ENCODE data around the gene NEURL1. TPM values are rescaled to one million over a fixed set of nuclear protein-coding genes. Genes with fewer than 3 reads are reported as not detected.

The NEURL1 gene
- total and polyA plus RNA-seq, 8 donors = 0.89 to 136 (median 3.0) TPM

DNA sequence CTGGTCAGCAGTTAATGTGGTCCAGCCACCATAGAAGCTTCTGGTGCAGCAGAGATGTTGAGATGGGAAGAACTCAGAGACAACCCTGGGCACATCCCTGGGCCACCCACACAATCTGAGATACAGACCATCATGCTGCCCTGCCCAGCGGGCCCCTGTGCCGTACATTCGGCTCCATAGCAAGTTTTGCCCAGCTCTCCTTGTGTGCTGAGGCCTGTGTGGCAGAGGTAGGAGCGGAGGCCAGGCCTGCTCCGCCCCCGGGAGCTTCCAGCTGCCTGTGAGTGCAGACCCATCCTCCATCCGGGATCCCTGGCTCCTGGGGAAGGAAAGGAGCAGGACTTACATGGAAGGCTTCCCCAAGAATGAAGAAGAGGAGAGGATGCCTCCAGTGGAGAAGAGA, 140.3 kb downstream of the NEURL1 start:
- DNase-seq = no peak
- 92 to 100% (median 94%) methylated on average over 6 to 7 of the region's 7 CpGs for WGBS, 5 donors
- no peak overlapping the region for H3K4me3 ChIP-seq
- H3K27ac ChIP-seq = no peak overlapping the region
- H3K9me3 ChIP-seq = no peaks in the 10 kb centered on the region
- peaks cover 3 to 21% (median 18%) of the 10 kb centered on the region in 4 donors for H3K36me3 ChIP-seq
- TF ChIP-seq, protein P1, sequence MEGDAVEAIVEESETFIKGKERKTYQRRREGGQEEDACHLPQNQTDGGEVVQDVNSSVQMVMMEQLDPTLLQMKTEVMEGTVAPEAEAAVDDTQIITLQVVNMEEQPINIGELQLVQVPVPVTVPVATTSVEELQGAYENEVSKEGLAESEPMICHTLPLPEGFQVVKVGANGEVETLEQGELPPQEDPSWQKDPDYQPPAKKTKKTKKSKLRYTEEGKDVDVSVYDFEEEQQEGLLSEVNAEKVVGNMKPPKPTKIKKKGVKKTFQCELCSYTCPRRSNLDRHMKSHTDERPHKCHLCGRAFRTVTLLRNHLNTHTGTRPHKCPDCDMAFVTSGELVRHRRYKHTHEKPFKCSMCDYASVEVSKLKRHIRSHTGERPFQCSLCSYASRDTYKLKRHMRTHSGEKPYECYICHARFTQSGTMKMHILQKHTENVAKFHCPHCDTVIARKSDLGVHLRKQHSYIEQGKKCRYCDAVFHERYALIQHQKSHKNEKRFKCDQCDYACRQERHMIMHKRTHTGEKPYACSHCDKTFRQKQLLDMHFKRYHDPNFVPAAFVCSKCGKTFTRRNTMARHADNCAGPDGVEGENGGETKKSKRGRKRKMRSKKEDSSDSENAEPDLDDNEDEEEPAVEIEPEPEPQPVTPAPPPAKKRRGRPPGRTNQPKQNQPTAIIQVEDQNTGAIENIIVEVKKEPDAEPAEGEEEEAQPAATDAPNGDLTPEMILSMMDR (IDR thresholded peaks at IDR 0.05) = no peak
- TF ChIP-seq POLR2AphosphoS5 (IDR thresholded peaks at IDR 0.05) (no peak), EP300 (IDR thresholded peaks at IDR 0.05) (no peak), POLR2A (IDR thresholded peaks at IDR 0.05) (no peak)
- no peaks in the 10 kb centered on the region for H3K27me3 ChIP-seq
- intact Hi-C loops (cut with DNase I; ENCODE audit: low total_unique reads) = no loop called here
- H3K4me1 ChIP-seq = peaks cover 22 to 50% (median 35%) of the 10 kb centered on the region in 4 donors

DNA sequence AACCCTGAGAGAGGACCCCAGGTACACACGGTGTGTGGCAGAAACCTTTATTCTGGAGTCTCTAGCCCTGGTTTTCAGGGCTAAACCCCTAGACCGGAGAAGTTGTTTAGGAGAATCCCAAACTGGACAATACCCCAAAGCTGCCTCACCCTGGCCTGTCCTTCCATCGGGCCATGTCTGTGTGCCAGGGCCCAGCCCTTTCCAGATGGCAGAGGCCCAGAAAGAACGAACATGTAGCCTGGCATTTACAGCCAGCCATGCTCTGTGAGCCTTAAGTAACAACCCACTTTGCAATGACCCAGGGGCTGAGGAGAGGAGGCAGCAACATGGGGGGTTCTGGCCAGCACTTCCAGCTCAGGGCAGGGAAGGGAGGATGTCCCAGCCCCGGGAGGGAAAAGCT, 142.1 kb downstream of the NEURL1 start:
- H3K36me3 ChIP-seq = peaks cover 3 to 21% (median 15%) of the 10 kb centered on the region in 4 donors
- no peaks in the 10 kb centered on the region for H3K27me3 ChIP-seq
- peaks cover 26 to 58% (median 42%) of the 10 kb centered on the region in 4 donors for H3K4me1 ChIP-seq
- peak overlapping the region in 1 of 5 donors; percentile 92 for H3K27ac ChIP-seq
- TF ChIP-seq POLR2AphosphoS5 (IDR thresholded peaks at IDR 0.05) (no peak), POLR2A (IDR thresholded peaks at IDR 0.05) (no peak), EP300 (IDR thresholded peaks at IDR 0.05) (no peak)
- TF ChIP-seq, protein P1 (IDR thresholded peaks at IDR 0.05) = no peak
- intact Hi-C loops (cut with DNase I; ENCODE audit: low total_unique reads) = no loop called here
- 53 to 65% (median 60%) methylated on average over 4 to 5 of the region's 5 CpGs for WGBS, 5 donors
- no peak overlapping the region for H3K4me3 ChIP-seq
- no peak for DNase-seq
- no peaks in the 10 kb centered on the region for H3K9me3 ChIP-seq

DNA sequence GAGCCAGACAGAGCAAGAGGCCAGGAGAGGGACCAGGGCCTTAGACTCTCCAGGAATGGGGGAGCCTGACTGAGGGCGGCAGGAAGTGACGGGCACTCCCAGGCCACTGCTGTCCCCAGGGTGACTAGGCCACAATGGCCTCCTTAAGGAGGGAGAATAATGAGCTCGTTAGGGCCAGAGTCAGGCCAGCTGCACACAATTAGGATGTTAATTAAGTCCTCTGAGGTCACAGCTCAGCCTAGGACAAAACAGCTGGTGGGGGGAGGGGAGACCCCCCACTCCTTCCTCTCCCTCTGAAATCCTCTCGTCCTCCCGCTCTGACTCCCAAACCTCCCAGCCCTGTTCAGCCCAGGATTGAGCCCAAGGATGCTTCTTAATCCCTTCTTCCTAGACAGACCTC, 143.0 kb downstream of the NEURL1 start:
- intact Hi-C loops (cut with DNase I; ENCODE audit: low total_unique reads) = no loop called here
- 70 to 82% (median 76%) methylated on average over 4 to 5 of the region's 5 CpGs for WGBS, 5 donors
- Histone ChIP-seq H3K4me3 (no peak overlapping the region), H3K36me3 (peaks cover 3 to 20% (median 14%) of the 10 kb centered on the region in 4 donors), H3K27me3 (no peaks in the 10 kb centered on the region), H3K9me3 (no peaks in the 10 kb centered on the region), H3K4me1 (peaks cover 28 to 66% (median 49%) of the 10 kb centered on the region in 4 donors), H3K27ac (peak overlapping the region in 4 of 5 donors; percentile 68 to 92 (median 73))
- DNase-seq = no peak
- TF ChIP-seq, protein P1 (IDR thresholded peaks at IDR 0.05) = no peak
- no peak for TF ChIP-seq EP300 (IDR thresholded peaks at IDR 0.05)
- no peak for TF ChIP-seq POLR2A (IDR thresholded peaks at IDR 0.05)
- TF ChIP-seq POLR2AphosphoS5 (IDR thresholded peaks at IDR 0.05) = no peak

DNA sequence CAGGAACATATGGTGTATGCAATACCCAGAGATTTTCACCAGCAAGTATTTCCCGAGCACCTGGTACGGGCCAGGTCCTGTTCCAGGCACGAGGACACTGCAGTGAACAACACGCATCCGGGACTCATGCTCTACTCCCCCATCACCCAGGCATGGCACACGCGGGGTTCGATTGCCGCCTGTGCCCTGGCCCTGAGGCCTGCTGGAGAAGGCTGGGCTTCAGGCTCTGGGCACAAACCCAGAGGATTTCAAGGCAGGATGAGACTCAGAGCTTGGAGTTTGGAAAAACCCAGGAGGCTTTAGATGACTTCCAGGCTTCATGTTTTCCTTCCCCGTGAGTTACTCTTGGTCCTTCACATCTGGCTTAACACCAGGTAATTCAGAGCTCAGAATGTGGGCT, 143.5 kb downstream of the NEURL1 start:
- intact Hi-C loops (cut with DNase I; ENCODE audit: low total_unique reads) = no loop called here
- TF ChIP-seq POLR2A (IDR thresholded peaks at IDR 0.05) = no peak
- TF ChIP-seq EP300 (IDR thresholded peaks at IDR 0.05) = no peak
- TF ChIP-seq, protein P1 (IDR thresholded peaks at IDR 0.05) = no peak
- no peak for TF ChIP-seq POLR2AphosphoS5 (IDR thresholded peaks at IDR 0.05)
- Histone ChIP-seq H3K9me3 (no peaks in the 10 kb centered on the region), H3K27ac (peak overlapping the region in 4 of 5 donors; percentile 68 to 92 (median 73)), H3K36me3 (peaks cover 3 to 14% (median 10%) of the 10 kb centered on the region in 4 donors), H3K4me3 (no peak overlapping the region), H3K27me3 (no peaks in the 10 kb centered on the region), H3K4me1 (peaks cover 28 to 66% (median 49%) of the 10 kb centered on the region in 4 donors)
- DNase-seq = no peak
- WGBS, 5 donors = 53 to 91% (median 86%) methylated on average over 5 to 10 of the region's 10 CpGs

Data from stomach (tissue), 9 donors.